ENCODE results near the gene CHAC2.
"Not testable (repeated sequence)": the region's sequence is repeated elsewhere in the genome, so short reads cannot be mapped to it uniquely, and the experiment has no call there.

CHAC2 gene

GRCh38 chr2:53778536-53779162, 11.0 kb downstream of the CHAC2 start:
- DNase-seq, result no peak

- no peak for DNase-seq
Measured at GRCh38 chr2:53780056-53780455, 12.5 kb downstream of the CHAC2 start.

- DNase-seq, result no peak
Measured at GRCh38 chr2:53782676-53783075, 15.1 kb downstream of the CHAC2 start.

- no peak for DNase-seq
Measured at GRCh38 chr2:53784436-53784835, 16.8 kb downstream of the CHAC2 start.

GRCh38 chr2:53785366-53785765, 17.8 kb downstream of the CHAC2 start:
- DNase-seq, result no peak

- no peak for DNase-seq
Measured at GRCh38 chr2:53786352-53786704, 18.7 kb downstream of the CHAC2 start.

GRCh38 chr2:53786705-53787613, 19.4 kb downstream of the CHAC2 start, which contains the start of the genes ASB3 and ERLEC1:
Gene ASB3 (minus strand): TSS chr2:53786953. CDS start chr2:53765572, 21,381 bp downstream.
Gene ERLEC1 (plus strand): TSS chr2:53787044. CDS start chr2:53787211, 167 bp downstream.
- peak; percentile 95 for DNase-seq

- no peak for DNase-seq
Measured at GRCh38 chr2:53787614-53788289, 20.1 kb downstream of the CHAC2 start.

GRCh38 chr2:53793261-53793660, 25.7 kb downstream of the CHAC2 start:
- no peak for DNase-seq

GRCh38 chr2:53793821-53794220, 26.2 kb downstream of the CHAC2 start:
- DNase-seq, result no peak

- no peak for DNase-seq
Measured at GRCh38 chr2:53801547-53801946, 33.9 kb downstream of the CHAC2 start.

- DNase-seq, result no peak
Measured at GRCh38 chr2:53802617-53803151, 35.1 kb downstream of the CHAC2 start.

- no peak for DNase-seq
Measured at GRCh38 chr2:53811601-53812000, 44.0 kb downstream of the CHAC2 start.

- DNase-seq, result no peak
Measured at GRCh38 chr2:53813151-53813550, 45.5 kb downstream of the CHAC2 start.

- DNase-seq, result no peak
Measured at GRCh38 chr2:53818854-53819435, 51.3 kb downstream of the CHAC2 start.

GRCh38 chr2:53819634-53820033, 52.0 kb downstream of the CHAC2 start:
- DNase-seq, result no peak

GRCh38 chr2:53820048-53820447, 52.4 kb downstream of the CHAC2 start:
- DNase-seq, result no peak

GRCh38 chr2:53820711-53821110, 53.1 kb downstream of the CHAC2 start:
- no peak for DNase-seq

GRCh38 chr2:53821810-53822209, 54.2 kb downstream of the CHAC2 start:
- no peak for DNase-seq

- not testable (repeated sequence) for DNase-seq
Measured at GRCh38 chr2:53823639-53824038, 56.0 kb downstream of the CHAC2 start.

Data from retina (tissue), 1 donor.